DMS153 (cell line): ENCODE results near the gene RPP25L.

Experiments used
- DNase-seq: peaks from one replicate; lab custom pipeline; 2025; lab: John Stamatoyannopoulos, UW

The RPP25L gene

GRCh38 chr9:34637356-34638137, 25.6 kb upstream of the RPP25L start, which contains the start of gene SIGMAR1:
Gene SIGMAR1 (minus strand): TSS chr9:34637787. CDS start chr9:34637697, 90 bp downstream.
- DNase-seq: peak; percentile 78

GRCh38 chr9:34636791-34637355, 25.0 kb upstream of the RPP25L start:
- no peak for DNase-seq

- DNase-seq: no peak
These were observed 23.7 kb upstream of the RPP25L start for GRCh38 chr9:34635556-34635955.

- DNase-seq: no peak
These were observed 22.8 kb upstream of the RPP25L start for GRCh38 chr9:34634551-34635248.

- peak; percentile 12 for DNase-seq
These were observed 22.1 kb upstream of the RPP25L start for GRCh38 chr9:34633851-34634550.

- no peak for DNase-seq
These were observed 21.3 kb upstream of the RPP25L start for GRCh38 chr9:34633166-34633565.

GRCh38 chr9:34630402-34631154, 18.7 kb upstream of the RPP25L start:
- DNase-seq: no peak

- DNase-seq: no peak
These were observed 17.6 kb upstream of the RPP25L start for GRCh38 chr9:34629491-34629808.

GRCh38 chr9:34628656-34629490, 17.0 kb upstream of the RPP25L start, which contains the start of gene ARID3C:
Gene ARID3C (minus strand): TSS chr9:34629066. CDS start chr9:34628014, 1,052 bp downstream.
- no peak for DNase-seq

- DNase-seq: no peak
These were observed 16.1 kb upstream of the RPP25L start for GRCh38 chr9:34627716-34628655.

- no peak for DNase-seq
These were observed 13.2 kb upstream of the RPP25L start for GRCh38 chr9:34625186-34625486.

- DNase-seq: no peak
These were observed 12.7 kb upstream of the RPP25L start for GRCh38 chr9:34624475-34625185.

GRCh38 chr9:34623374-34624235, 11.7 kb upstream of the RPP25L start:
- DNase-seq: no peak

GRCh38 chr9:34620061-34620994, 8.4 kb upstream of the RPP25L start, which contains the start of gene DCTN3:
Gene DCTN3 (minus strand): TSS chr9:34620495. CDS start chr9:34620464, 31 bp downstream.
- DNase-seq: peak; percentile 76

GRCh38 chr9:34615132-34615531, 3.2 kb upstream of the RPP25L start:
- no peak for DNase-seq

- DNase-seq: peak; percentile 59
These were observed 992 bp upstream of the RPP25L start for GRCh38 chr9:34612788-34613390.
